GM23338 (cell line): ENCODE results near the gene PPIC. TPM values are rescaled to one million over a fixed set of nuclear protein-coding genes. Genes with fewer than 3 reads are reported as not detected.
"Not testable (repeated sequence)": the region's sequence is repeated elsewhere in the genome, so short reads cannot be mapped to it uniquely, and the experiment has no call there.

Experiments
- ATAC-seq: fragments of 200-7000 bp; cut with Tn5 transposase; 3 replicates; pipeline ENCODE4 v1.9.1; 2020
- DNase-seq: peaks from one replicate; pipeline ENCODE4 v3.0.0-alpha.2; 2015; ENCODE audit warnings: low spot score
- H2AFZ ChIP-seq: fragments of 200-600 bp; sonication (generic); 2 replicates; pipeline ENCODE4 v1.8.0; 2016; ENCODE audit warnings: antibody characterized with exemption, mild to moderate bottlenecking, moderate library complexity
- H3F3A ChIP-seq: fragments of 200-600 bp; sonication (generic); replicated peaks from 2 replicates; pipeline ENCODE4 v1.8.0; 2017; ENCODE audit warnings: antibody characterized with exemption, mixed run types, low read depth
- H3K27ac ChIP-seq: fragments of 200-600 bp; sonication (generic); 2 replicates; pipeline ENCODE4 v1.6.1; 2016; ENCODE audit warnings: low read depth
- H3K27me3 ChIP-seq: fragments of 200-600 bp; sonication (generic); 2 replicates; pipeline ENCODE4 v1.8.0; 2016; ENCODE audit warnings: mild to moderate bottlenecking, mixed run types, moderate library complexity; ENCODE audit not compliant: insufficient read depth
- H3K36me3 ChIP-seq: fragments of 200-600 bp; sonication (generic); 2 replicates; pipeline ENCODE4 v1.8.0; 2016; ENCODE audit warnings: mild to moderate bottlenecking; ENCODE audit not compliant: insufficient read depth
- H3K4me1 ChIP-seq: fragments of 200-600 bp; sonication (generic); 2 replicates; pipeline ENCODE4 v1.8.0; 2016; ENCODE audit warnings: mild to moderate bottlenecking, moderate library complexity; ENCODE audit not compliant: insufficient read depth
- H3K4me2 ChIP-seq: fragments of 200-600 bp; sonication (generic); 2 replicates; pipeline ENCODE4 v1.7.1; 2017; ENCODE audit warnings: mixed run types
- H3K4me3 ChIP-seq: fragments of 200-600 bp; sonication (generic); 2 replicates; pipeline ENCODE4 v1.6.1; 2016; ENCODE audit warnings: mixed run types
- H3K79me2 ChIP-seq: fragments of 200-600 bp; sonication (generic); replicated peaks from 2 replicates; pipeline ENCODE4 v1.8.0; 2017; ENCODE audit warnings: mild to moderate bottlenecking; ENCODE audit not compliant: insufficient read depth
- H3K9me2 ChIP-seq: fragments of 200-600 bp; sonication (generic); 2 replicates; pipeline ENCODE4 v1.8.0; 2017; ENCODE audit not compliant: insufficient read depth
- H4K20me1 ChIP-seq: fragments of 200-600 bp; sonication (generic); replicated peaks from 2 replicates; pipeline ENCODE4 v1.8.0; 2017; ENCODE audit warnings: mild to moderate bottlenecking; ENCODE audit not compliant: insufficient read depth
- H3K27ac Mint-ChIP-seq: 2 replicates; pipeline ENCODE4 v1.8.0; 2020; ENCODE audit warnings: inconsistent platforms, mild to moderate bottlenecking, moderate library complexity, mixed read lengths
- H3K27me3 Mint-ChIP-seq: 3 replicates; pipeline ENCODE4 v1.8.0; 2022; ENCODE audit warnings: low read depth, mild to moderate bottlenecking, moderate library complexity, mixed read lengths, inconsistent platforms; ENCODE audit not compliant: insufficient read depth, poor library complexity
- H3K36me3 Mint-ChIP-seq: 3 replicates; pipeline ENCODE4 v1.8.0; 2021; ENCODE audit warnings: low read depth, mild to moderate bottlenecking, inconsistent platforms, moderate library complexity, mixed read lengths
- H3K4me1 Mint-ChIP-seq: 3 replicates; pipeline ENCODE4 v1.8.0; 2020; ENCODE audit warnings: mild to moderate bottlenecking, inconsistent platforms, mixed read lengths
- H3K4me3 Mint-ChIP-seq: 3 replicates; pipeline ENCODE4 v1.8.0; 2021; ENCODE audit warnings: moderate library complexity, mild to moderate bottlenecking, inconsistent platforms, mixed read lengths
- H3K9me3 Mint-ChIP-seq: 3 replicates; pipeline ENCODE4 v1.8.0; 2020; ENCODE audit warnings: moderate library complexity, mild to moderate bottlenecking, inconsistent platforms, mixed read lengths
- EZH2 ChIP-seq: fragments of 200-600 bp; sonication (generic); IDR thresholded peaks from one replicate; pipeline ENCODE4 v1.8.0; 2017; ENCODE audit warnings: antibody characterized with exemption, mild to moderate bottlenecking, low read depth; ENCODE audit not compliant: unreplicated experiment
- JUNB ChIP-seq: IDR thresholded peaks from one replicate; pipeline ENCODE4 v1.6.1; 2016; ENCODE audit warnings: antibody characterized with exemption; ENCODE audit not compliant: unreplicated experiment
- NANOG ChIP-seq: IDR thresholded peaks from 2 replicates; pipeline ENCODE4 v1.6.1; 2016; ENCODE audit warnings: antibody characterized with exemption, borderline replicate concordance
- STAT1 ChIP-seq: IDR thresholded peaks from one replicate; pipeline ENCODE4 v1.6.1; 2016; ENCODE audit warnings: antibody characterized with exemption; ENCODE audit not compliant: unreplicated experiment
- polyA plus RNA-seq: library from polyadenylated mRNA; unstranded; fragments of >200 nt; fragmentation: Nextera tagmentation; extraction: Ambion mirVana; gene quantifications from 2 replicates; pipeline ENCODE4 v1.2.1, GENCODE V29; 2016
- total RNA-seq: library from RNA; depleted of rRNA; stranded (reverse); fragments of >200 nt; shearing (Covaris generic); gene quantifications from 2 replicates; pipeline ENCODE4 v1.2.3, GENCODE V29; 2014
- TF ChIP-seq, protein P1 (sequence below): fragments of 250-450 bp; sonication (Bioruptor Pico); IDR thresholded peaks from 2 replicates; pipeline ENCODE4 v1.5.0; 2020; ENCODE audit warnings: mild to moderate bottlenecking, moderate library complexity
- TF ChIP-seq, protein P2 (sequence below): IDR thresholded peaks from 2 replicates; pipeline ENCODE4 v1.6.1; 2016; ENCODE audit warnings: antibody characterized with exemption
- TF ChIP-seq, protein P3 (sequence below), 2 experiments: fragments of 200-600 bp in 1 of 2; sonication (generic) in 1 of 2; conservative IDR thresholded peaks; 2 replicates each; pipeline versions ENCODE4 v1.5.1 to v1.6.1; 2016 to 2017; ENCODE audit warnings: antibody characterized with exemption in 2 of 2, low read depth in 2 of 2, mild to moderate bottlenecking in 2 of 2, moderate library complexity in 1 of 2
- TF ChIP-seq, protein P4 (sequence below): IDR thresholded peaks from one replicate; pipeline ENCODE4 v1.6.1; 2018; ENCODE audit warnings: antibody characterized with exemption; ENCODE audit not compliant: unreplicated experiment

PPIC gene
- total and polyA plus RNA-seq, 2 experiments from 2014 or later: 13.9 to 21.0 TPM

- TF ChIP-seq, protein P1, sequence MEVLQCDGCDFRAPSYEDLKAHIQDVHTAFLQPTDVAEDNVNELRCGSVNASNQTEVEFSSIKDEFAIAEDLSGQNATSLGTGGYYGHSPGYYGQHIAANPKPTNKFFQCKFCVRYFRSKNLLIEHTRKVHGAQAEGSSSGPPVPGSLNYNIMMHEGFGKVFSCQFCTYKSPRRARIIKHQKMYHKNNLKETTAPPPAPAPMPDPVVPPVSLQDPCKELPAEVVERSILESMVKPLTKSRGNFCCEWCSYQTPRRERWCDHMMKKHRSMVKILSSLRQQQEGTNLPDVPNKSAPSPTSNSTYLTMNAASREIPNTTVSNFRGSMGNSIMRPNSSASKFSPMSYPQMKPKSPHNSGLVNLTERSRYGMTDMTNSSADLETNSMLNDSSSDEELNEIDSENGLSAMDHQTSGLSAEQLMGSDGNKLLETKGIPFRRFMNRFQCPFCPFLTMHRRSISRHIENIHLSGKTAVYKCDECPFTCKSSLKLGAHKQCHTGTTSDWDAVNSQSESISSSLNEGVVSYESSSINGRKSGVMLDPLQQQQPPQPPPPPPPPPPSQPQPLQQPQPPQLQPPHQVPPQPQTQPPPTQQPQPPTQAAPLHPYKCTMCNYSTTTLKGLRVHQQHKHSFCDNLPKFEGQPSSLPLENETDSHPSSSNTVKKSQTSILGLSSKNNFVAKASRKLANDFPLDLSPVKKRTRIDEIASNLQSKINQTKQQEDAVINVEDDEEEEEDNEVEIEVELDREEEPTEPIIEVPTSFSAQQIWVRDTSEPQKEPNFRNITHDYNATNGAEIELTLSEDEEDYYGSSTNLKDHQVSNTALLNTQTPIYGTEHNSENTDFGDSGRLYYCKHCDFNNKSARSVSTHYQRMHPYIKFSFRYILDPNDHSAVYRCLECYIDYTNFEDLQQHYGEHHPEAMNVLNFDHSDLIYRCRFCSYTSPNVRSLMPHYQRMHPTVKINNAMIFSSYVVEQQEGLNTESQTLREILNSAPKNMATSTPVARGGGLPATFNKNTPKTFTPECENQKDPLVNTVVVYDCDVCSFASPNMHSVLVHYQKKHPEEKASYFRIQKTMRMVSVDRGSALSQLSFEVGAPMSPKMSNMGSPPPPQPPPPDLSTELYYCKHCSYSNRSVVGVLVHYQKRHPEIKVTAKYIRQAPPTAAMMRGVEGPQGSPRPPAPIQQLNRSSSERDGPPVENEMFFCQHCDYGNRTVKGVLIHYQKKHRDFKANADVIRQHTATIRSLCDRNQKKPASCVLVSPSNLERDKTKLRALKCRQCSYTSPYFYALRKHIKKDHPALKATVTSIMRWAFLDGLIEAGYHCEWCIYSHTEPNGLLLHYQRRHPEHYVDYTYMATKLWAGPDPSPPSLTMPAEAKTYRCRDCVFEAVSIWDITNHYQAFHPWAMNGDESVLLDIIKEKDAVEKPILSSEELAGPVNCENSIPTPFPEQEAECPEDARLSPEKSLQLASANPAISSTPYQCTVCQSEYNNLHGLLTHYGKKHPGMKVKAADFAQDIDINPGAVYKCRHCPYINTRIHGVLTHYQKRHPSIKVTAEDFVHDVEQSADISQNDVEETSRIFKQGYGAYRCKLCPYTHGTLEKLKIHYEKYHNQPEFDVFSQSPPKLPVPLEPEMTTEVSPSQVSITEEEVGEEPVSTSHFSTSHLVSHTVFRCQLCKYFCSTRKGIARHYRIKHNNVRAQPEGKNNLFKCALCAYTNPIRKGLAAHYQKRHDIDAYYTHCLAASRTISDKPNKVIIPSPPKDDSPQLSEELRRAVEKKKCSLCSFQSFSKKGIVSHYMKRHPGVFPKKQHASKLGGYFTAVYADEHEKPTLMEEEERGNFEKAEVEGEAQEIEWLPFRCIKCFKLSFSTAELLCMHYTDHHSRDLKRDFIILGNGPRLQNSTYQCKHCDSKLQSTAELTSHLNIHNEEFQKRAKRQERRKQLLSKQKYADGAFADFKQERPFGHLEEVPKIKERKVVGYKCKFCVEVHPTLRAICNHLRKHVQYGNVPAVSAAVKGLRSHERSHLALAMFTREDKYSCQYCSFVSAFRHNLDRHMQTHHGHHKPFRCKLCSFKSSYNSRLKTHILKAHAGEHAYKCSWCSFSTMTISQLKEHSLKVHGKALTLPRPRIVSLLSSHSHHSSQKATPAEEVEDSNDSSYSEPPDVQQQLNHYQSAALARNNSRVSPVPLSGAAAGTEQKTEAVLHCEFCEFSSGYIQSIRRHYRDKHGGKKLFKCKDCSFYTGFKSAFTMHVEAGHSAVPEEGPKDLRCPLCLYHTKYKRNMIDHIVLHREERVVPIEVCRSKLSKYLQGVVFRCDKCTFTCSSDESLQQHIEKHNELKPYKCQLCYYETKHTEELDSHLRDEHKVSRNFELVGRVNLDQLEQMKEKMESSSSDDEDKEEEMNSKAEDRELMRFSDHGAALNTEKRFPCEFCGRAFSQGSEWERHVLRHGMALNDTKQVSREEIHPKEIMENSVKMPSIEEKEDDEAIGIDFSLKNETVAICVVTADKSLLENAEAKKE (CRISPR knock-in tag): no peak
- TF ChIP-seq, protein P2, sequence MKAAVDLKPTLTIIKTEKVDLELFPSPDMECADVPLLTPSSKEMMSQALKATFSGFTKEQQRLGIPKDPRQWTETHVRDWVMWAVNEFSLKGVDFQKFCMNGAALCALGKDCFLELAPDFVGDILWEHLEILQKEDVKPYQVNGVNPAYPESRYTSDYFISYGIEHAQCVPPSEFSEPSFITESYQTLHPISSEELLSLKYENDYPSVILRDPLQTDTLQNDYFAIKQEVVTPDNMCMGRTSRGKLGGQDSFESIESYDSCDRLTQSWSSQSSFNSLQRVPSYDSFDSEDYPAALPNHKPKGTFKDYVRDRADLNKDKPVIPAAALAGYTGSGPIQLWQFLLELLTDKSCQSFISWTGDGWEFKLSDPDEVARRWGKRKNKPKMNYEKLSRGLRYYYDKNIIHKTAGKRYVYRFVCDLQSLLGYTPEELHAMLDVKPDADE: no peak
- TF ChIP-seq JUNB (no peak), NANOG (no peak)
- TF ChIP-seq, protein P3, sequence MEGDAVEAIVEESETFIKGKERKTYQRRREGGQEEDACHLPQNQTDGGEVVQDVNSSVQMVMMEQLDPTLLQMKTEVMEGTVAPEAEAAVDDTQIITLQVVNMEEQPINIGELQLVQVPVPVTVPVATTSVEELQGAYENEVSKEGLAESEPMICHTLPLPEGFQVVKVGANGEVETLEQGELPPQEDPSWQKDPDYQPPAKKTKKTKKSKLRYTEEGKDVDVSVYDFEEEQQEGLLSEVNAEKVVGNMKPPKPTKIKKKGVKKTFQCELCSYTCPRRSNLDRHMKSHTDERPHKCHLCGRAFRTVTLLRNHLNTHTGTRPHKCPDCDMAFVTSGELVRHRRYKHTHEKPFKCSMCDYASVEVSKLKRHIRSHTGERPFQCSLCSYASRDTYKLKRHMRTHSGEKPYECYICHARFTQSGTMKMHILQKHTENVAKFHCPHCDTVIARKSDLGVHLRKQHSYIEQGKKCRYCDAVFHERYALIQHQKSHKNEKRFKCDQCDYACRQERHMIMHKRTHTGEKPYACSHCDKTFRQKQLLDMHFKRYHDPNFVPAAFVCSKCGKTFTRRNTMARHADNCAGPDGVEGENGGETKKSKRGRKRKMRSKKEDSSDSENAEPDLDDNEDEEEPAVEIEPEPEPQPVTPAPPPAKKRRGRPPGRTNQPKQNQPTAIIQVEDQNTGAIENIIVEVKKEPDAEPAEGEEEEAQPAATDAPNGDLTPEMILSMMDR (conservative IDR thresholded peaks at IDR 0.05; ENCODE audit: low read depth in 2 of 2): no peak
These were observed 58.5 kb downstream of the PPIC start (continued) for GRCh38 chr5:122978068-122978467.

- H3K4me1 Mint-ChIP-seq: peaks cover 6% of the 10 kb centered on the region; the same call in 2 of the 3 replicates
- Histone ChIP-seq H2AFZ (no peak overlapping the region), H3K27ac (no peak overlapping the region), H3K4me1 (no peaks in the 10 kb centered on the region), H3K79me2 (no peaks in the 10 kb centered on the region), H4K20me1 (no peaks in the 10 kb centered on the region), H3K36me3 (no peaks in the 10 kb centered on the region), H3K4me3 (no peak overlapping the region), H3K4me2 (no peak overlapping the region), H3K27me3 (no peaks in the 10 kb centered on the region), H3F3A (no peaks in the 10 kb centered on the region), H3K9me2 (no peaks in the 10 kb centered on the region)
- no peak overlapping the region for H3K27ac Mint-ChIP-seq
- DNase-seq (no peak), ATAC-seq (no peak)
- no peak overlapping the region for H3K4me3 Mint-ChIP-seq
- no peaks in the 10 kb centered on the region for H3K27me3 Mint-ChIP-seq
- TF ChIP-seq NANOG (no peak), STAT1 (no peak), EZH2 (no peak)
- TF ChIP-seq, protein P4, sequence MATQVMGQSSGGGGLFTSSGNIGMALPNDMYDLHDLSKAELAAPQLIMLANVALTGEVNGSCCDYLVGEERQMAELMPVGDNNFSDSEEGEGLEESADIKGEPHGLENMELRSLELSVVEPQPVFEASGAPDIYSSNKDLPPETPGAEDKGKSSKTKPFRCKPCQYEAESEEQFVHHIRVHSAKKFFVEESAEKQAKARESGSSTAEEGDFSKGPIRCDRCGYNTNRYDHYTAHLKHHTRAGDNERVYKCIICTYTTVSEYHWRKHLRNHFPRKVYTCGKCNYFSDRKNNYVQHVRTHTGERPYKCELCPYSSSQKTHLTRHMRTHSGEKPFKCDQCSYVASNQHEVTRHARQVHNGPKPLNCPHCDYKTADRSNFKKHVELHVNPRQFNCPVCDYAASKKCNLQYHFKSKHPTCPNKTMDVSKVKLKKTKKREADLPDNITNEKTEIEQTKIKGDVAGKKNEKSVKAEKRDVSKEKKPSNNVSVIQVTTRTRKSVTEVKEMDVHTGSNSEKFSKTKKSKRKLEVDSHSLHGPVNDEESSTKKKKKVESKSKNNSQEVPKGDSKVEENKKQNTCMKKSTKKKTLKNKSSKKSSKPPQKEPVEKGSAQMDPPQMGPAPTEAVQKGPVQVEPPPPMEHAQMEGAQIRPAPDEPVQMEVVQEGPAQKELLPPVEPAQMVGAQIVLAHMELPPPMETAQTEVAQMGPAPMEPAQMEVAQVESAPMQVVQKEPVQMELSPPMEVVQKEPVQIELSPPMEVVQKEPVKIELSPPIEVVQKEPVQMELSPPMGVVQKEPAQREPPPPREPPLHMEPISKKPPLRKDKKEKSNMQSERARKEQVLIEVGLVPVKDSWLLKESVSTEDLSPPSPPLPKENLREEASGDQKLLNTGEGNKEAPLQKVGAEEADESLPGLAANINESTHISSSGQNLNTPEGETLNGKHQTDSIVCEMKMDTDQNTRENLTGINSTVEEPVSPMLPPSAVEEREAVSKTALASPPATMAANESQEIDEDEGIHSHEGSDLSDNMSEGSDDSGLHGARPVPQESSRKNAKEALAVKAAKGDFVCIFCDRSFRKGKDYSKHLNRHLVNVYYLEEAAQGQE: no peak
- H3K9me3 Mint-ChIP-seq: no peaks in the 10 kb centered on the region
- no peaks in the 10 kb centered on the region for H3K36me3 Mint-ChIP-seq
These were observed 59.2 kb downstream of the PPIC start for GRCh38 chr5:122977319-122977718.

- not testable (repeated sequence) for DNase-seq, H3K27ac ChIP-seq, H3K36me3 ChIP-seq, H3K4me3 ChIP-seq, H3K79me2 ChIP-seq, H4K20me1 ChIP-seq, H3K36me3 Mint-ChIP-seq, H3K27ac Mint-ChIP-seq, H3K9me2 ChIP-seq, H3K4me2 ChIP-seq, H3K9me3 Mint-ChIP-seq, H2AFZ ChIP-seq, H3F3A ChIP-seq, H3K27me3 Mint-ChIP-seq, H3K27me3 ChIP-seq, H3K4me3 Mint-ChIP-seq, ATAC-seq, H3K4me1 Mint-ChIP-seq, H3K4me1 ChIP-seq
These were observed 62.3 kb downstream of the PPIC start for GRCh38 chr5:122974251-122974650.
